SKM-1 (cell line): ENCODE data around the gene LRRC8E.

ENCODE experiments used
- DNase-seq: peaks from one replicate; lab custom pipeline; 2025; ENCODE audit not compliant: unreplicated experiment; lab: John Stamatoyannopoulos, UW

The LRRC8E gene

DNA sequence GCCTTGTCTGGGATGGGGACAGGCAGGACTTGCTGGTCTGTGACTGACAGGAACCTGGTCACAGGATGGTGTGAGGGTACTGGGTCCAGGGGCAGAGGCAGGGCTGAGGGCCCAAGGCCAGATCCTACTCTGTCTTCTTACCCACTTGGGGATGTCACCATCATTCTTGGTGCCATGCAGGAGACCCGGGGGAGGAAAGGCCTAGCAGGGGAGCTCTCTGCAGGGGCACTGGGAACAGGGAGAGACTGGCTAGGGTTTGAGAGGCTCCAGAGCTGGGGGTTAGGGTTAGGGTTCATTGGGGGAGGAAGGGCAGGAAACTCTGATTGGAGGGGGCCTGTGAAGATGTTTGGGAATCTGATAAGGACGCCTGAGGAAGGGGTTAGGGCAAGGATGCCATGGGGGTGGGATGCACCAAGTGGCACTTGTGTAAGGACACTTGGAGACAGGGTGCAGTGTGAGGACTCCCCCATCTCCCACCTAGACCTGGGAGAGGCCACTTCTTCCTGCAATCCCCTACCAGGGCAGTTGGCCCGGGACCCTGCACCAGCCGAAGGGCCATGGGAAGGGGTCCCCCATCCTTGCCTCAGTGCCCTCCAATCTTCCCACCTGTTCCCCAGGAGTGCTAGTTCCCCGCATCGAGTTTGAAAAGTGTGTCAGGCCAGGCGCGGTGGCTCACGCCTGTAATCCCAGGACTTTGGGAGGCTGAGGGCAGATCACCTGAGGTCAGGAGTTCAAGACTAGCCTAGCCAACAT lies 21.0 kb upstream of the LRRC8E start:
- no peak for DNase-seq

GRCh38 chr19:7868326-7868670 lies 20.0 kb upstream of the LRRC8E start:
- no peak for DNase-seq

GRCh38 chr19:7868671-7869452 lies 19.4 kb upstream of the LRRC8E start:
- peak; percentile 51 for DNase-seq

GRCh38 chr19:7869453-7869909 lies 18.8 kb upstream of the LRRC8E start:
- DNase-seq, result peak; percentile 40

- peak; percentile 63 for DNase-seq
Measured at GRCh38 chr19:7869910-7870511, 18.3 kb upstream of the LRRC8E start.

DNA sequence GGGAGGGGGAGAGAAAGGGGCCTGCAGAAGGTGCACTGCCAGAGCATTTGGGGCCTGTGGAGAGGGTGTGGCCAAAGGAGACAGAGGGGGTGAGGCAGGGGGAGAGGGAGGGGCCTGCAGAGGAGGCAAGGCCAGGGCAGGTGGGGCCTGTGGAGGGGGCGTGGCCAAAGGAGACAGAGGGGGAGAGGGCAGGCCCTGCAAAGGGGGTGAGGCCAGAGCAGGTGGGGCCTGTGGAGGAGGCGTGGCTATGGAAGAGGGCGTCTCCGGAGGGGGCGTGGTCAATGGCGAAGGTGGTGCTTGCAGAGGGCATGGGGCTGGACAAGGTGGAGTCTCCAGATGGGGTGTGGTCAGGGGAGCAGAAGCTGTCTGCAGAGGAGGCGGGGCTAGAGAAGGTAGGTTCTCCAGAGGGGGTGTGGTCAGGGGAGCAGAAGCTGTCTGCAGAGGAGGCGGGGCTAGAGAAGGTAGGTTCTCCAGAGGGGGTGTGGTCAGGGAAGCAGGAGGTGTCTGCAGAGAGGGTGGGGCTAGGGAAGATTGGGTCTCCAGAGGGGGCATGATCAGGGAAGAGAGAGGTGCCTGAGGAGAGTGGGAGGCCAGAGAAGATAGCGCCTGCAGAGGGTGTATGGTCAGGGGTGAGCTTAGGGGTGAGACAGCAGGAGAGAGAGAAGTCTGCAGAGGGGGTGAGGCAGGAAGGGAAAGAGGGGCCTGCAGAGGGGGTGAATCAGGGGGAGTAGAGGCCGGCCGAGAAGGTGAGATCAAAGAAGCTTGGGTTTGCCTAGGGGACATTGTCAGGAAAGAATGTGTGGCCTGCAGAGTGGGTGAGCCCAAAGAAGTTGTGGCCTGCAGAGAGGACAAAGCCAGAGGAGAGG lies 17.5 kb upstream of the LRRC8E start:
- DNase-seq, result peak; percentile 94

- peak; percentile 81 for DNase-seq
Measured at GRCh38 chr19:7871437-7872305, 16.6 kb upstream of the LRRC8E start.

- DNase-seq, result no peak
Measured at GRCh38 chr19:7872306-7873204, 15.8 kb upstream of the LRRC8E start.

- DNase-seq, result no peak
Measured at GRCh38 chr19:7873304-7874075, 14.8 kb upstream of the LRRC8E start.

DNA sequence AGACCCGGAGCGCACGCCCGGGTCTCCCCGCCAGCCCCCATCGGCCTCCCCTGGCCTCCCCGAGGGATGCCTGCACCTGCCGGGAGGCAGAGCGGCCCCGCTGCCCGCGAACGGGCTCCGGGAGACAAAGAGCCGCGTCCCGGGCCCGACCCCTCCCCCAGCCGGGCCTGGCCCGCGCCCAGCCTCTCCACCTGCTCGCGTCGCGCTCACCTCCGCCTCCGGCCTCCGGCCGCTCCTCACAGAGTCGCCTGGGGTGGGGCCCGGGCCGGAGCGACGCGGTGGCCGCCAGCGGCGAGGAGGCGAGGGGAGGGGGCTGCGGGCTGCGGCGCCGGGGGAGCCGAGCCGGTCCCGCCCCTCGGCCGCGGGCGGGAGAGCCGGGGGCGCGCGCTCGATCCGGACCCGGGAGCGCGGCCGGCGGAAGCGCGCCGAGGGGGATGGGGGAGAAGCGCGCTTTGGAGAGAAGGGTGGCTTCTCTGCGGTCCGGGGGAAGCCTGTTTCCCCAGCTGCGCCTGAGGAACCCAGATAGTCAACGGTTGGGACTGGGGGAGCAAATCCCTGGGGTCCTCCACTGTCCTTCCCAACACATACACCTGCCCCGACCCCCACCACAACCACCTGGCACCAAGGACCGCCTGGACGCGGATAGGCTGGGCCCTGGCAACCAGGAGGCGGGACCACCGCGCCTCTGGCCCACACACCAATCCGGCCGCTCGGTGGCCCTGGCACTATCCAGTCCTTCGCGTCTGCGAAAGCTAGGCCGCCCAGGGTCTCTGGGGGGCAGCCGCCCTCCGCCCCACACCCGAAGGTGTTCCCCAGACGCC lies 14.0 kb upstream of the LRRC8E start, which contains the start of gene PRR36:
Gene PRR36, minus strand, starts transcription at position 315 of the 821 bp plus-strand sequence. CDS start 701 bp downstream, outside the sequence.
- no peak for DNase-seq

- no peak for DNase-seq
Measured at GRCh38 chr19:7874897-7875273, 13.4 kb upstream of the LRRC8E start.

- DNase-seq, result no peak
Measured at GRCh38 chr19:7877249-7877836, 11.0 kb upstream of the LRRC8E start.

DNA sequence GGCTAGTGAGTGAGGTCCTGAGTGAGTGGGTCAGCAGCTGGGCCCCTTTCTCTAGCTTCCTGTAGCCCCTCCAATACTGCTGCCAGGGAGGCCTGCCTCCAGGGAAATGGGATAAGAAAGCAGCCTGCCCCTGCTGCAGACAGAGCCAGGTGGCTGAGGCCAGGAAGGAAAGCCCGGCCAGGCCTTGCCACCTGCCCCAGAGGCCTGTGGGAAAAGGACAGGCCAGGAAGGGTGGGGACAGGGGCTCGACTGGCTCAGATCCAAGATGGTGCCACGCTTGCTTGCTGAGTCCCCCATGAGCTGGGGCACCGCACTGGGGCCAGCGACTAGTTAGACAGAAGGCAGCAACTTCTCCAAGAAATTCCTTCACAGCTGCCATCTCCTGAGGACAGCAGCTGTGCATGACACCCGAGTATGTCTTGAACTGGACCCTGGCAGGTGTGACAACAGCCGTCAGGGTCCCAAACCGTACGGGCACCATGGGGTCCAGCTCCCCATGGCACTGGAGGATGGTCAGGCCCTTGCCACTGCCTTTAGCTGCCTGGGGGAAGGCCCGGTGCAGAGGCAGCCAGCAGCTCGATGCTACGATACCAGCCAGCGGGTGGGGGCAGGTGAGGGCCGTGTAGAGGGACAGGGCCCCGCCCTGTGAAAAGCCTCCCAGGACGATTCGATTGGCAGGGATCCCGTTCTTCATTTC lies 9.1 kb upstream of the LRRC8E start:
- no peak for DNase-seq

DNA sequence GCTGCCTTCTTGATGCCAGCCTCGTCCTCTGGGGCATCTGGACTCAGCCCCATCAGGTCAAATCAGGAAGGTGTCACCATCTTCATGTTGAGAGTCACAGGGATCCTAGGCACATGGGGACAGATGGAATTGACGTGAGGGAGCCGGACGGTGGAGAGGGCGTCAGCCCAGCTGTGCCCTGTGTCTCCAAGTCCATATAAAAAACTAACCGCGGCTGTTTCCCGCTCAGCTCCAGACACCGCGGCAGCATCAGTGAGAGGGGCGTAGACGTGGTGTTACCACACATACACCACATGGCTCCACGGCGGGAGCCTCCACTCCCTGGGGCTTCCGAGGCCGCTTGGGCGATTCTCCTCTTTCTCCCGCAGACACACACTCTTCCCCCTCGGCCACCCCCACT lies 8.5 kb upstream of the LRRC8E start:
- DNase-seq, result no peak

GRCh38 chr19:7881910-7882309 lies 6.4 kb upstream of the LRRC8E start:
- DNase-seq, result no peak

DNA sequence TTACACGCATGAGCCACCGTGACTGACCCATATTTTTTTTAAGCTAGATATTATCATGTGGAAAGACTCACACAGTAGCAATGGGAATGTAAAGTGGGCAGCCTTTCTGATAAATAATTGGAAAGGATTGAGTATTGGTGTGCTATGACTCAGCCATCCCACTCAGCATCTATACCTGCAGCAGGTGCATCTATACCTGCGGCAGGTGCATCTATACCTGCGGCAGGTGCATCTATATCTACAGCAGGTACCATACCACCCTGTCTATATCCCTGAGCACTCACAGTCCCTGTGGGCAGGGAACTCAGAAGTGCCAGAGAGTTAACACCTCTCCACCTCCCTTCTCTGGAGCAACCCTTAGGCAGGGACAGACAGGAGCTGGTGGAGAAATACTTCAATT lies 5.2 kb upstream of the LRRC8E start:
- DNase-seq, result no peak
